Fibroblast of the aortic adventitia (primary cell): Measurements from ENCODE around the gene SOSTDC1. TPM values are rescaled to one million over a fixed set of nuclear protein-coding genes. Genes with fewer than 3 reads are reported as not detected.

Source experiments
- DNase-seq: peaks from one replicate; pipeline ENCODE4 v3.0.0-alpha.2; 2010; ENCODE audit warnings: low read depth
- H3K4me3 ChIP-seq: 2 replicates; pipeline ENCODE4 v1.5.1; 2011; ENCODE audit warnings: low read depth, mild to moderate bottlenecking, control low read depth, low read length, moderate library complexity
- small RNA-seq: library from RNA; depleted of rRNA; stranded (forward); fragments of <200 nt; gene quantifications from one replicate; pipeline ENCODE3, GENCODE V24; 2012
- total RNA-seq: library from RNA; depleted of rRNA; stranded (reverse); fragments of >200 nt; gene quantifications from 2 replicates; pipeline ENCODE4 v1.2.3, GENCODE V29; 2012; ENCODE audit warnings: low replicate concordance
- TF ChIP-seq, protein P1 (sequence below): IDR thresholded peaks from 2 replicates; pipeline ENCODE4 v1.5.1; 2011; ENCODE audit warnings: mild to moderate bottlenecking, low read length, control low read depth, inconsistent platforms; ENCODE audit not compliant: insufficient read depth

The SOSTDC1 gene
- total RNA-seq, 1 donor, result 0.36 TPM

DNA sequence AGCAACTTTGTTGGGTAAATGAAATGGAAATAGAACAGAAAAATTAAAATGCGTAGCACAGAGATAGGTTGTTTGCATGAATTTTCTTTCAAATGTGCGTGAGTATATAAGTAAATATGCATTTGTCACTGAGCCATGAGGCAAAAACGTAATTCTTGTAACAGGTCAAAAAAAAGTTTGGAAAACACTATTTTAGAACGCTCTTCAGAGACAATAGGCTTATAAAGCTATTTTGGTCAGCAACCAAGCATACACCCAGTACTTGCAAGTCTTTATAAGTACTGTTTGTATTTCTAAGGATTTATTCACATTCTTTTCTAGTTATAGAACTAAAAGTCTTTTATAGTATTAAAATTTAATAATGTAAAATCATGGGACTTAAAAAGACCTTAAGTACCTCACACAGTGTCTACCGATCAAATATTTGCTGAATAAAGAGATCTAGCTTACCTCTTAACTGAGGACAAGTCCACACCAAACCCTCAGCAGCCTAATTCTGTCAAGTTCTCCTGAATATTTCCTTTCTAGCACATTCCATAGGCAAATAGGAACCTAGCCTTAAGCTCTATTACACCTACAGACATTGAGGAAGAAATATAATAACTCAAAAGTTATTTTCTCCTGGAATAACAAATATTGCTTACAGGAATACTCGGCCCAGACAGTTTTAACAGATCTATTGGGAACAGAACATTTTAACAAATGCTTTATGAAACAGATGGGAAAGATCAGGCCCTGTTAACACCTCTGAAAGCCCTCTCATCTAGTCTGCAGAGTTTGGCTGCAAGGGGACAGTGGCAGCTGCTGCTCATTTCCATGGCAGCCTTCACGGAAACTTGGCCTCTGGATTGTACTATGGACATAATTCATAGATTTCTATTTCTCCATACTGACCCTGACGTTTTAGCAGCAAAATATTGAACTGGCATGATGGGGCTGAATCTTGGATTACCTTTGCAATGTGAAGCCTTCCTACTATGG is 53.0 kb downstream of the SOSTDC1 start:
- H3K4me3 ChIP-seq, result no peak overlapping the region
- TF ChIP-seq, protein P1, sequence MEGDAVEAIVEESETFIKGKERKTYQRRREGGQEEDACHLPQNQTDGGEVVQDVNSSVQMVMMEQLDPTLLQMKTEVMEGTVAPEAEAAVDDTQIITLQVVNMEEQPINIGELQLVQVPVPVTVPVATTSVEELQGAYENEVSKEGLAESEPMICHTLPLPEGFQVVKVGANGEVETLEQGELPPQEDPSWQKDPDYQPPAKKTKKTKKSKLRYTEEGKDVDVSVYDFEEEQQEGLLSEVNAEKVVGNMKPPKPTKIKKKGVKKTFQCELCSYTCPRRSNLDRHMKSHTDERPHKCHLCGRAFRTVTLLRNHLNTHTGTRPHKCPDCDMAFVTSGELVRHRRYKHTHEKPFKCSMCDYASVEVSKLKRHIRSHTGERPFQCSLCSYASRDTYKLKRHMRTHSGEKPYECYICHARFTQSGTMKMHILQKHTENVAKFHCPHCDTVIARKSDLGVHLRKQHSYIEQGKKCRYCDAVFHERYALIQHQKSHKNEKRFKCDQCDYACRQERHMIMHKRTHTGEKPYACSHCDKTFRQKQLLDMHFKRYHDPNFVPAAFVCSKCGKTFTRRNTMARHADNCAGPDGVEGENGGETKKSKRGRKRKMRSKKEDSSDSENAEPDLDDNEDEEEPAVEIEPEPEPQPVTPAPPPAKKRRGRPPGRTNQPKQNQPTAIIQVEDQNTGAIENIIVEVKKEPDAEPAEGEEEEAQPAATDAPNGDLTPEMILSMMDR, result no peak
- peak; percentile 36 for DNase-seq

Small RNA genes within 50 kb of the gene (small RNA-seq; reads per million reads assigned to genes)
- not detected for gene AC005014.3

Other genes with a start within 250 kb of the SOSTDC1 start
- gene CRPPA, start 44.2 kb downstream of the SOSTDC1 start, total RNA-seq, result 2.5 and 3.2 TPM in 2 replicates
- not detected in 2 replicates for gene LRRC72, start 61.1 kb upstream of the SOSTDC1 start, total RNA-seq
- gene ANKMY2, start 180.0 kb upstream of the SOSTDC1 start, total RNA-seq, result 24.9 and 30.2 TPM in 2 replicates
- gene BZW2, start 180.4 kb upstream of the SOSTDC1 start, total RNA-seq, result 35.6 and 61.8 TPM in 2 replicates